Cerebellar nuclear complex (tissue), 1 donor: ENCODE measurements around the gene CIP2A.
"Not testable (repeated sequence)": the region's sequence is repeated elsewhere in the genome, so short reads cannot be mapped to it uniquely, and the experiment has no call there.

Experiments used
- DNase-seq, 2 experiments: peaks; one replicate each; lab custom pipeline; 2025; lab: John Stamatoyannopoulos, UW

The CIP2A gene

DNA sequence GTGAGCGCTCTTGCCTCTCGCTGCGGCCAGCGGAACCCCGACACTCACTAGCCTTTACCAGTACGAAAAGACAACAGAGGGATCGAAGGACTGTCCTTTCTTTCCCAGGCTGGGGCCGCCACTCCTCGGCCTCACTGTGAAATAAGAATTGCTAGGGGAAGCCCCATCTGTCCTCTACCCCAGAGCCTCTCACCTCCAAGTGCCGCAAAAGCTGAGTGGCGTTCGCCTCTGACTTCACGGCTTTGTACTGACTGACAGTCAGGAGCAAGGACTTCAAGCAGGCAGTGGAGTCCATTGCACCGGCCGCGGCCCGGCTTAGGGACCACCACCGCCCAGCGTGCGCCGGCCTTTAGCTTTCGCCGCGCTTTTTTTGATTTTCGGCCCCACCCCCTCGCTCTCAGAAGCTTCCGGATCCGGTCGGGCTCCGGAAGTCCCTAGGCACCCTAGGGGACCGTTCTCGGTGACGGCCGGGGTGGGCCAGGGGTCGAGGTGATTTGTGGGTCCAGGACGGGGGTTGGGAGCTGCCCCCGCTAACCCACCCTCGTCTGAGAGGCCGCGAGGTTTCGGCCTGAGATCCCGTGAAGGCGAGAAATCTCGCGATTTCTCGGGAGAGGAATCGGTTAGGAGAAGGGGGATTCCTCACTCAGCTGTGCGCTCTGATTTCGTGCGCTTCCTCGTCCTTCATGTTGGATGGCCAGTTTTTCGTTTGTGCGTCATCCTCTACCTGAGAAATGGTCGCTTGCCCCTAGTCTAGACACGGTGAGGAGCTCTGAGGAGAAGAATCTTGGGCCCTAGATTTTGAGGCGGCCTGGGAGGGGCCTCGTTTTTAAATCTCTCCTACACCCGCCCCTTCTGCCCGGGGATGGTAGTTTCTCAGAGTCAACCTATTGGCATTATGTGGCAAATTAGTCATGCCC, at the start of gene CIP2A, which contains the start of gene DZIP3:
CIP2A (minus strand) TSS at position 358 of the 917 bp plus-strand sequence; CDS start at position 295, 63 bp downstream.
DZIP3 (plus strand) TSS at position 642 of the 917 bp plus-strand sequence. CDS start 15,685 bp downstream, outside the sequence.
- DNase-seq: peak; percentile 2 to 30

DNA sequence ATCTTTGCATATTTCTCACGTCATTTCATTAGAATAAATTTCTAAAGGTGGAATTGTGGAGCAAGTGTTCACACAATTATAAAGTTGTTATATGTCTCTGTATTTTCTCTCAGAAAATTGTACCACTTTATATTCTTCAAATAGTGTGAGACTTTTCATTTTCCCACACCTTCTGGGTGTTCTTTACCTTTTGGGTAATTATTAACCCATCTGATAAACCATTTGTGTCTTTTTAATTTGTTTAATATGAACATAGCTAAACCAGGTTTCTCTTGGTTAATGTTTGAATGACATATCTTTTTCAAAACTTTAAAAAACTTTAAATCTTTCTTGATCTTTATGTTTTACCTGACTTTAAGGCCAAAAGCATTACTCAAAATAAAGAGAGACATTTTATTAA, 40.7 kb upstream of the CIP2A start:
- DNase-seq: no peak

DNA sequence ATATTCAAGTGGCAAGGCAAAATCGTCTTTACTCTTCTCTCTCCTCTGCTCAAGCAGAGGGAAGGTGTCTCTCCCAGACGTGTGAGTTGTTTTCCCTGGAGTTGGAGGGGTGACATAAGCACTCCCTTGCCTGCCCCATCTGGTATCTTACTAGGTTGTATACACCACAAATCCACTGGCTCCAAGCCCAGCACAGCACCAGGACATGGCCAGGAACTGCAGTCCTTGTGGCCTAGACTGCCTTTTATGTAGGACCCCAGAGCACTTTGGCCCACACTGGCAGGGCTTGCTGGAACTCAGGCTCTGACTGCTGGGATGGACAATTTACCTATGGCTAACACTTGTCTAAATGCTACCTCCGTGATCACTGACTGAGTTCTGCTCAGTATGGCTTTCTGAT, 34.3 kb upstream of the CIP2A start:
- no peak for DNase-seq

DNA sequence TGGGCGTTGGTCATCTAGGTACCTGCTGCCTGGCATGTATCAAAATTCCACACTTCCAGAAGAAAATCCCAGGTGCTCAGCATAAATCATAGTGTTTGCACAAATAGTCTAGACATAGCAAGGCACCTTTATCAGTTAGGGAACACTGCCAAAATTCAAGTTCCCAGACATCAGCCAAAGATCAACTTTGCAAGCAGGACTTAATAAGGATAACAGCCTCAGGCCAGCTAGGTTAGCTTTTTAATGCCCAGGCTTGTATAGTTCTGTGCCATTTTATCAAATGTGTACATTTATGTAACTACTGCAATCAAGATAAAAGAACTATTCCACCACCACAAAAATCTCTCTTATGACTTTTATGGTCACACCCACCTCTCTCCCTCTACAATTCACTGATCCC, 31.0 kb upstream of the CIP2A start:
- DNase-seq: no peak

DNA sequence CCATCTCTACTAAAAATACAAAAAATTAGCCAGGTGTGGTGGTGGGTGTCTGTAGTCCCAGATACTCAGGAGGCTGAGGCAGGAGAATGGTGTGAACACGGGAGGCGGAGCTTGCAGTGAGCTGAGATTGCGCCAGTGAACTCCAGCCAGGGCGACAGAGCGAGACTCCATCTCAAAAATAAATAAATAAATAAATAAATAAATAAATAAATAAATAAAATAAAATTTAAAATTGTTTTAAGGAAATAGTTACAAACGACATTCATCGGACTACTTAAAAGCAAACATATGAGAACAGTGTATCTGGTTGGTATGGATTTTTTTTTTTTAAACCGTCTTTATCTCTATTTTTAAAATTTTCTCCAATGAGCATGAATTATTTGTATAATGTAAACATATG, 26.9 kb upstream of the CIP2A start:
- DNase-seq: not testable (repeated sequence)

DNA sequence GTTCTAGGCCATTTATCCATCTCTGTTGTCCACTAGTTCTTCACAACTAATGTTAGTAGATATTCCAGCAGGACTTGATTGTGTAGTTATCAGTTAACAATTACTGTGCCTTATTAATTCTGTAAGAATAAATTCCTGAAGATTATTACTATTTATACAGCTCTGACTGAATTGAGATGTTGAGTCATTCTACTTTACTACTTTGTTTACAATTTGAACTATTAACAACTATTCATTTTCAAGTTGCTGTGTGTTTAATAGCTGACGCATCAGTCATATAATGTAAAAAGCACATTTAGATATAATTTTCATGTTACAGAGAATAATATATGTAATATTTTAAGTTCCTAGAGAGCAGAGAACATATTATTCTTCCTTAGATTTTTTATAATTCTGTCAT, 21.4 kb upstream of the CIP2A start:
- DNase-seq: no peak

- DNase-seq: no peak
These were observed 19.5 kb upstream of the CIP2A start for GRCh38 chr3:108608750-108609149.

DNA sequence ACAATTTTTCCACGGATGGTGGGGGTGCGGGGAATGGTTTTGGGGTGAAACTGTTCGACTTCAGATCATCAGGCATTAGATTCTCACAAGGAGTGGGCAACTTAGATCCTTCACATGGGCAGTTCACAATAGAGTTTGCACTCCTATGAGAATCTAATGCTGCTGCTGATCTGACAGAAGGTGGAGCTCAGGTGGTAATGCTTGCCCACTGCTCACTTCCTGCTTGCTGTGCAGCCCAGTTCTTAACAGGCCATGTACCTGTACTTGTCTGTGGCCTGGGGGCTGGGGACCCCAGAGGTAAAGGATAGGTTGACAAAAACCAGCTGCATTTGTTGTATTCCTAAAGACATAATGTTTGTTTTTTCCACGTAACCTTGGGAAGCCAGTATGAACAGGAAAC, 16.3 kb upstream of the CIP2A start:
- DNase-seq: no peak

GRCh38 chr3:108605028-108605427, 15.8 kb upstream of the CIP2A start:
- no peak for DNase-seq

GRCh38 chr3:108603691-108604090, 14.5 kb upstream of the CIP2A start:
- DNase-seq: no peak

- no peak for DNase-seq
These were observed 13.7 kb upstream of the CIP2A start for GRCh38 chr3:108602935-108603294.

DNA sequence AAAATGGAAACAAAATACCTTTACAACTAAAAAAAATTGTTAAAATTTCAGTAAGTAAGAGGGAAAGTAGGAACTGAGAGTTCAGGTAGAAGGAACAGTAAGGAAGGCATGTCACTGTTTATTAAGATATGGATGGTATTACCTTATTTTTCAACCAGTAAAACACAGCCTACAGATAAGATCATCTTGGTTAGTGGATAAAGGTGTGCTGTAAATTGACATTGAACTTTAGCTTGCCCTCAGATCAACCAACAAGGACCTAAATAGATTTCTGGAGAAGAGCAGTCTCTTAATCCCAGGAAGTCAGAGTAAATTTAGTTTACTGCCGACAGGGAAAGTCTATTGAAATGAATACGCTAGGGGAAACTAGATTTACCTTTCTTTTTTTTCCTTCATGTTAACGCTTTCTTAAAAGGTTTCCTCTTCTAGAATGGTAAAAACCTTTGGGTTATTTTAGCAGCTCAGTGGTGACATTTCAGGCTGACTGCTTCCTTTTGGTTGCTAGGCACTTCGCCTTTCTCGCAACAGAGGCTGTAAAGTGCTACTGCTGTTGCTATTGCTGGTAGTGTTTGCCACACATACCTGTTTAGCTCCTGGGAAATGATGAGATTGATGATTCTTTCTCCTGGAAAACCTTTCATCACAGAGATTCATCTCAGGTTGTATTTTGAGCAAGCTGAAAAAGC, 13.2 kb upstream of the CIP2A start:
- DNase-seq: no peak

DNA sequence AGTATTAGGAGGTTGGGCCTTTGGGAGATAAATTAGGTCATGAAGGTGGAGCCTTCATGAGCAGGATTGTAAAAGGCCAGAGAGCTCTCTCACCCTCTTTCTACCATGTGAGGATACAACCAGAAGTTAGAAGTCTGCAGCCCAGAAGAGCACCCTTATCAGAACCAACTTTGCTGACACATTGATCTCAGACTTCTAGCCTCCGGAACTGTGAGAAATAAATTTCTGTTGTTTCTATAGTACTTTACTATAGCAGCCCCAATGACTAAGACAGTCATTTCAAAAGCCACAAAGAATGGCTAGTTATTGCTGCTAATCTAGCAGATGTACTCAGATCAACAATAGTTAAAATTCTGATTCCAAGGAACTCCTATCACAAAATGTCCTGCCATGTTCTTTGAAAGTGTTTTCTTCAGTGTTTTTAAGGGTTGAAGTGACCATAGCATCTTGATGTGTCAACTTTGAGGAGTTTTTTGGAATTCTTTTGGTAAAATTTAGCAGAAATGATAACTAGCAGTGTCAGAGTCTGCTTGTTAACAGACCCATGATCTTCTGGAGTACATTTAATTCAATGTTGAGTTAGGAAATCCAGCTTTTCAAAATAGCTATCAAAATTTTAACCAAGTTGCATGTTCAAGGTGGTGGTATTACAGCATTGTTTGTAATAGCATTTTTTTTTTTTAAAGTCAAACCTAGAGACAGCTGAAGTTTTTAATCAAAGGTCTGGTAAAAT, 10.6 kb upstream of the CIP2A start:
- DNase-seq: no peak

DNA sequence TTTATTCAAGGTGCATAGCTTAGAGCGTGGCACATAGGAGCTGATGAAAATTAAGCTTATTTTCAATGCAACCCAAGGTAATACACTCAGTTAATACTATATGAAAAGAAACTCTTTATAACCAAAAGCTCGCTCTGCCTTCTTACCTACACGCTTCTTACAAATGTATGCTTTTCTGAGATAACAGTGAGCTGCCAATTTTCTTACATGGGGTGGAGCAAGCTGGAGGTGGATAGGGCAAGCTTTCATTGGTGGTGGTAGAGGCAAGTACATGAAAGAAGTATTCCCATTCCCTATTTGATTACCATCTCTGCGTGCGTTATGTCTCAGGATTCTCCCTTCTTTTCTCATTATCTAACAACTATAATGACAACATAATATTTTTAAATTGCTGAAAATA, 9.1 kb upstream of the CIP2A start:
- DNase-seq: no peak

DNA sequence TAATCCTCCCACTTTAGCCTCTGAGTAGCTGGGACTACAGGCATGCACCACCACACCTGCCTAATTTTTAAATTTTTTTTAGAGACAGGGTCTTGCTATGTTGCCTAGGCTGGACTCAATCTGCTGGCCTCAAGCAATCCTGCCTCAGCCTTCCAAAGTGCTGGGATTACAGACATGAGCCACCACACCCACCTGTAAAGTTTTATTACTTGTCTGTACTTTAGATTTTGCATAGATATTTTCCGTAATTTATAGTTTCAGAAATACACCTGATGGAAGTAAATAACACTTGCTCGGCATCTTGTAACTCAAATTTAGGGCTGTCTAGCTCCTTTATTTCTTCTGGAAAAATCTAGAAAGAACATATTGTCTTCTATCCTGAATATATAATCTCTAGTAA, 6.1 kb upstream of the CIP2A start:
- DNase-seq: no peak

DNA sequence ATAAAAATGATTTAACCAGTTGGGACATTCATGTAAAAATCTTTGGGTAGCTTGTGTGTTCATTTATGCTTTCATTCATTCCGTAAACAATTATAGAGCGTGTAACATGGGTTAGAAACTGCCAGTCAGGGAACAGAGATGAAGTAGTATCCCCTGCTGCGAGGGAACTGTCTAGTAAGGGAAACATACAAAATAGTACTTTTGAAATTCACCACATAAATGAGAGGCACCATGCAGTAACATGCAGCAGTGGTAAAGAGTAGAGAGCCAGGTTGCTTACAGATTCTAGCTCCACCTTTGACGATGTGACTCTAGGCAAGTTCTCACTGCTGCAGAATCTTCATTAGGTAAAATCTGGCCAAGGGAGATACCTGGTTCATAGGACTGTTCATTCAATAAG, 1.2 kb upstream of the CIP2A start:
- DNase-seq: no peak

DNA sequence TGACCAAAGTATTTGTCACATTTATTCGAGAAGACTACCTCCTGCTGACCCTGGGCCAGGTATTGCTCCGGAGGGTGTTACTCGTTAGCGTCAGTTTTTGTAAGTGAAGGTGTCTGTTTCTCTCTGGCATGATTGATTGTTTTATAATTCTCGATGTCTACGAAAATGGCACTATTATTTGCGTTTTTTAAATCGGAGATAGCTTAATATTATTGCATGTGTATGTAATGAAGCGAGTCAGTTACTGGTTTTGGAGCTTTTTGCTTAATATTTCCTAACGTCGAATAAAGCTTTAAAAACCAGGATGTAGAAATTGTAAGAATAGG, 723 bp upstream of the CIP2A start:
- DNase-seq: no peak

DNA sequence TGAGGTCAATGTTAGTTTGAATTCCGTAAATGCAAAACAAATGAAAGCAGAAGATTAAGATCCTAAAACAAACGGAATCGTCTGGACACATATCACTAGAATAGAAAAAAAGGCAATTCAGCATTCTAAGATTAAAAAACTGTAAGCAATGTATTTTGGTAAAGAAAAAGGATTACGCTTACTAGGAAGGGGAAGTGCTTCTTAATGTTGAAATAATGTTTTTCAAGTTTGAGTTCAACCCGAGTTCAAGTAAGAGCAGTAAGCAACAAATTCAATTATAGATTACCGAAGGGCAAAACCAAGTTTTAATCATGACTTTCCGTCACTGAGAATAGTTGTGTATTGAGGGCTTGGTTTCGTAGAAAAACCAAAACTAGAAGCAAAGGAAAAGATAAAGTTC, 637 bp downstream of the CIP2A start:
- DNase-seq: no peak

DNA sequence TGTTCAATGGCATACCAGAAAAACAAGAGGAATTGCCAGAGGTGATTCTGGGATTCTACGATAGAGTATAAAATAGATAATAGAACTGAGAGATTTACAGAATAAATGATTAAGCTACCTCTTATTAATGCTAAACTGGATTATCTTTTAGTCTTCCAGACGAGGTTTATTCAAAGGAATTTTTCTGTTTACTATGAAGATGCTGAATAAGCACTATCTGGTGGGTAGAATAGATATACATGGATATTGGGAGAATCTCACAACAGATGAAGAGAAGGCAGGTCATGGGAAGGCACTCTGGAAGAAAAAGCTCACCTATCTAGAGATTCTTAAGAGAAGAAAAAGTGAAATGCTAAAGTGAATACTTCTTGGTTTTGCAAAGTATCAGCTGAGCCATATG, 11.2 kb downstream of the CIP2A start:
- no peak for DNase-seq

- DNase-seq: no peak
These were observed 19.9 kb downstream of the CIP2A start for GRCh38 chr3:108569336-108569735.

GRCh38 chr3:108566599-108566998, 22.6 kb downstream of the CIP2A start:
- DNase-seq: no peak

DNA sequence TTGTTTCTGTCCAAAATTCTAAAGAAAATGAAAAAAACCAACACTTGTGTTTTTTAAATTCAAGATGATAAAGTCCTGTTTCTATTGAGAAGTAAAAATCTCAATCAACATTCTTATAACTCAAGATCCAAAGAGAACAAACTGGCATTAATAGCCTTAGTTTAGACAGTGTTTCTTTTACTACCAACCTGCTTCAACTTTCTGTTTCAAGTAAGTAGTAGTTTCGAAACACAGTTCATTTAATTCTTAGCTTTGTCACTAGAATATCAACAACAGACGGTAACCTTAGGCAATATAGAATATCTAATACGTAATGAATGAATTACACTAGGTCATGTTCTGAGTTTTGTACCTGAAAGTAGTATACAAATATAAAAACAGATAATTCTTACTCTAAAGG, 23.7 kb downstream of the CIP2A start:
- DNase-seq: no peak

GRCh38 chr3:108564564-108564963, 24.7 kb downstream of the CIP2A start:
- DNase-seq: no peak
